HL-60 (cell line): Measurements from ENCODE around the gene CLEC4M.

Source experiments
- DNase-seq, 2 experiments: peaks; one replicate each; pipeline ENCODE4 v3.0.0-alpha.2; 2010 to 2020; ENCODE audit warnings: low read depth in 1 of 2, low spot score in 1 of 2
- H3K27ac ChIP-seq: fragments of 250-450 bp; sonication (Bioruptor Pico); replicated peaks from 2 replicates; pipeline ENCODE4 v1.5.1; 2020; ENCODE audit warnings: mild to moderate bottlenecking, moderate library complexity
- H3K27me3 ChIP-seq: fragments of 250-450 bp; sonication (Bioruptor Pico); 2 replicates; pipeline ENCODE4 v1.5.1; 2021; ENCODE audit warnings: mild to moderate bottlenecking, moderate library complexity; ENCODE audit not compliant: insufficient read depth, poor library complexity, severe bottlenecking
- H3K4me3 ChIP-seq: replicated peaks from 2 replicates; pipeline ENCODE4 v1.5.1; 2011; ENCODE audit warnings: mild to moderate bottlenecking, control low read depth, low read length; ENCODE audit not compliant: insufficient read depth
- GABPA ChIP-seq: IDR thresholded peaks from 2 replicates; pipeline ENCODE4 v1.6.1; 2012; ENCODE audit warnings: low read depth
- POLR2AphosphoS5 ChIP-seq: IDR thresholded peaks from 2 replicates; pipeline ENCODE4 v1.6.1; 2012; ENCODE audit warnings: low read depth
- SPI1 ChIP-seq: IDR thresholded peaks from 2 replicates; pipeline ENCODE4 v1.6.1; 2012; ENCODE audit warnings: low read depth, mild to moderate bottlenecking, borderline replicate concordance
- TF ChIP-seq, protein P1 (sequence below): IDR thresholded peaks from one replicate; pipeline ENCODE4 v1.5.1; 2011; ENCODE audit warnings: low read length, control low read depth, inconsistent platforms; ENCODE audit not compliant: insufficient read depth
- TF ChIP-seq, protein P2 (sequence below): IDR thresholded peaks from 2 replicates; pipeline ENCODE4 v1.6.1; 2012; ENCODE audit warnings: low read depth; ENCODE audit not compliant: insufficient replicate concordance

The CLEC4M gene

DNA sequence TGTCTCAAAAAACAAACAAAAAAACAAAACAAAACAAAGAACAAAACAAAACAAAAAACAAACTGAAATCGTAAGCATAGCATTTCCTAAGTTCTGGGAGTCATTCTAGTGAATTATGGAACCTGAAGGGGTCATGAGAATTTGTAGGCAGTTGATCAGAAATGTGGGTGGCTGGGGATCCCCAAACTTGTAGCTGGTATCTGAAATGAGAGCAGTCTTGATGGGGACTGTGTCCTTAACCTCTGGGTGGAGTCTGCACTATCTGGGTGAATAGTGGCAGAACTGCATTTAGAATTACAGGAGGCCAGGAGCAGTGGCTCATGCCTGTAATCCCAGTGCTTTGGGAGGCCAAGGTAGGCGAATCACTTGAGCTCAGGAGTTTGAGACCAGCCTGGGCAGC, 37.3 kb upstream of the CLEC4M start:
- no peak for TF ChIP-seq SPI1
- TF ChIP-seq POLR2AphosphoS5: no peak
- no peak for TF ChIP-seq GABPA
- TF ChIP-seq, protein P1, sequence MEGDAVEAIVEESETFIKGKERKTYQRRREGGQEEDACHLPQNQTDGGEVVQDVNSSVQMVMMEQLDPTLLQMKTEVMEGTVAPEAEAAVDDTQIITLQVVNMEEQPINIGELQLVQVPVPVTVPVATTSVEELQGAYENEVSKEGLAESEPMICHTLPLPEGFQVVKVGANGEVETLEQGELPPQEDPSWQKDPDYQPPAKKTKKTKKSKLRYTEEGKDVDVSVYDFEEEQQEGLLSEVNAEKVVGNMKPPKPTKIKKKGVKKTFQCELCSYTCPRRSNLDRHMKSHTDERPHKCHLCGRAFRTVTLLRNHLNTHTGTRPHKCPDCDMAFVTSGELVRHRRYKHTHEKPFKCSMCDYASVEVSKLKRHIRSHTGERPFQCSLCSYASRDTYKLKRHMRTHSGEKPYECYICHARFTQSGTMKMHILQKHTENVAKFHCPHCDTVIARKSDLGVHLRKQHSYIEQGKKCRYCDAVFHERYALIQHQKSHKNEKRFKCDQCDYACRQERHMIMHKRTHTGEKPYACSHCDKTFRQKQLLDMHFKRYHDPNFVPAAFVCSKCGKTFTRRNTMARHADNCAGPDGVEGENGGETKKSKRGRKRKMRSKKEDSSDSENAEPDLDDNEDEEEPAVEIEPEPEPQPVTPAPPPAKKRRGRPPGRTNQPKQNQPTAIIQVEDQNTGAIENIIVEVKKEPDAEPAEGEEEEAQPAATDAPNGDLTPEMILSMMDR: no peak
- TF ChIP-seq, protein P2, sequence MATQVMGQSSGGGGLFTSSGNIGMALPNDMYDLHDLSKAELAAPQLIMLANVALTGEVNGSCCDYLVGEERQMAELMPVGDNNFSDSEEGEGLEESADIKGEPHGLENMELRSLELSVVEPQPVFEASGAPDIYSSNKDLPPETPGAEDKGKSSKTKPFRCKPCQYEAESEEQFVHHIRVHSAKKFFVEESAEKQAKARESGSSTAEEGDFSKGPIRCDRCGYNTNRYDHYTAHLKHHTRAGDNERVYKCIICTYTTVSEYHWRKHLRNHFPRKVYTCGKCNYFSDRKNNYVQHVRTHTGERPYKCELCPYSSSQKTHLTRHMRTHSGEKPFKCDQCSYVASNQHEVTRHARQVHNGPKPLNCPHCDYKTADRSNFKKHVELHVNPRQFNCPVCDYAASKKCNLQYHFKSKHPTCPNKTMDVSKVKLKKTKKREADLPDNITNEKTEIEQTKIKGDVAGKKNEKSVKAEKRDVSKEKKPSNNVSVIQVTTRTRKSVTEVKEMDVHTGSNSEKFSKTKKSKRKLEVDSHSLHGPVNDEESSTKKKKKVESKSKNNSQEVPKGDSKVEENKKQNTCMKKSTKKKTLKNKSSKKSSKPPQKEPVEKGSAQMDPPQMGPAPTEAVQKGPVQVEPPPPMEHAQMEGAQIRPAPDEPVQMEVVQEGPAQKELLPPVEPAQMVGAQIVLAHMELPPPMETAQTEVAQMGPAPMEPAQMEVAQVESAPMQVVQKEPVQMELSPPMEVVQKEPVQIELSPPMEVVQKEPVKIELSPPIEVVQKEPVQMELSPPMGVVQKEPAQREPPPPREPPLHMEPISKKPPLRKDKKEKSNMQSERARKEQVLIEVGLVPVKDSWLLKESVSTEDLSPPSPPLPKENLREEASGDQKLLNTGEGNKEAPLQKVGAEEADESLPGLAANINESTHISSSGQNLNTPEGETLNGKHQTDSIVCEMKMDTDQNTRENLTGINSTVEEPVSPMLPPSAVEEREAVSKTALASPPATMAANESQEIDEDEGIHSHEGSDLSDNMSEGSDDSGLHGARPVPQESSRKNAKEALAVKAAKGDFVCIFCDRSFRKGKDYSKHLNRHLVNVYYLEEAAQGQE: no peak
- DNase-seq: no peak
- Histone ChIP-seq H3K27me3 (peaks cover 3% of the 10 kb centered on the region), H3K27ac (no peak overlapping the region), H3K4me3 (no peak overlapping the region)

DNA sequence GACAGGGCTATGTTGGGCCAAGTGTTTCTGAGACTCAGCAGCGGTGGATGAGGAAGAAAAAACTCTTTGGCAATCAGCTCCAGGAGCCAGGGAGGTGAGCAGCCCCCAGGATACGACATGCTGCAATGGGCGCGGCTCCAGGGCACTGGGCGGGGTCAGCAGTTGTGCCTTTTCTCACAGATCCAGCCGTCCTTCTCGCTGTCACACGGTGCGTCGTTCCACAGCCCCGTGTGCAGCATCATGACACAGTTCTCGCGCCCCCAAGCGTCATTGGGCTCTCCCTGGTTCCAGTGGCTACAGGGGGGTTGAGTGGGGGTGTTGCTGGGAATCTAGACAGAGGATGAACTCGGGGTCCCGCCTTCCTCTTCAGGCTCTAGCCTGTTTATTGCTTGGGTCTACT, 33.8 kb upstream of the CLEC4M start:
- TF ChIP-seq GABPA: no peak
- no peak for TF ChIP-seq SPI1
- TF ChIP-seq, protein P1: no peak
- TF ChIP-seq, protein P2: no peak
- TF ChIP-seq POLR2AphosphoS5: no peak
- no peak overlapping the region for H3K27ac ChIP-seq
- no peak overlapping the region for H3K4me3 ChIP-seq
- H3K27me3 ChIP-seq: peaks cover 3% of the 10 kb centered on the region
- peak in 1 of 2 experiments; percentile 21 for DNase-seq

DNA sequence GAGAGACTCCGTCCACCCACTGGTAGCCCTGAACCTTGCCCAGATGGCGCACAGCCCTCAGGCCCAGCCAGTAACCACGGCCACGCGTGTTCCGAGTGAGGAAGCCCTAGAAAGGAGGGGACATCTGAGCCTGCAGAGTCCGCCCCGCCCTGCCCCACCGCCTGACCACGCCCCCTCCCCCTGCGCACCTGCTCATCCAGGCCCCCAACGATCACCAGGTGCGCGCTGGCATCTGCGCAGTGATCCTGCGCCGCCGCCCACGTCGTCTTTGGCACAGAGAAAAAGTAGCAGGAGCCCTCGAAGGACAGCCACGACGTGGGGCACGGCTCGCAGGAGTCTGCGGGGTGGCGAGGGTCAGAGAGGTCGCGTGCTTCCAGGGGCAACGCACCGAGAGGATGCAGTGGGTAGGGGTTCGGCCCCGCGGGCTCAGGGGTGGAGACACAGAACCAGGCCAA, 33.2 kb upstream of the CLEC4M start:
- Histone ChIP-seq H3K4me3 (no peak overlapping the region), H3K27ac (no peak overlapping the region), H3K27me3 (peaks cover 3% of the 10 kb centered on the region)
- no peak for DNase-seq
- TF ChIP-seq POLR2AphosphoS5 (no peak), SPI1 (no peak), GABPA (no peak)
- TF ChIP-seq, protein P1: no peak
- TF ChIP-seq, protein P2: no peak
